Measurements from ENCODE around the gene JUN. TPM values are rescaled to one million over a fixed set of nuclear protein-coding genes. Genes with fewer than 3 reads are reported as not detected.

Gene JUN
- polyA plus RNA-seq: 31.2 to 83.1 TPM (median 70.1 TPM) in 3 replicates
- 322 TPM for polyA plus RNA-seq (2011; ENCODE audit: low read depth)
- polyA plus RNA-seq (2011; cell fraction: cytosol; rRNA removed): 20.0 and 37.1 TPM in 2 replicates
- 170 and 226 TPM in 2 replicates for polyA plus RNA-seq (2011; cell fraction: nucleus; rRNA removed)
- 43.2 and 179 TPM in 2 replicates for polyA plus RNA-seq (2012; ENCODE audit: low replicate concordance)
- polyA minus RNA-seq: 28.4 to 46.4 TPM (median 36.4 TPM) in 3 replicates
- 76.4 TPM for polyA minus RNA-seq (2011; cell fraction: cytosol; rRNA and poly(A)+ RNA removed)
- polyA minus RNA-seq (2011; cell fraction: nucleus; rRNA and poly(A)+ RNA removed): 198 and 206 TPM in 2 replicates

DNA sequence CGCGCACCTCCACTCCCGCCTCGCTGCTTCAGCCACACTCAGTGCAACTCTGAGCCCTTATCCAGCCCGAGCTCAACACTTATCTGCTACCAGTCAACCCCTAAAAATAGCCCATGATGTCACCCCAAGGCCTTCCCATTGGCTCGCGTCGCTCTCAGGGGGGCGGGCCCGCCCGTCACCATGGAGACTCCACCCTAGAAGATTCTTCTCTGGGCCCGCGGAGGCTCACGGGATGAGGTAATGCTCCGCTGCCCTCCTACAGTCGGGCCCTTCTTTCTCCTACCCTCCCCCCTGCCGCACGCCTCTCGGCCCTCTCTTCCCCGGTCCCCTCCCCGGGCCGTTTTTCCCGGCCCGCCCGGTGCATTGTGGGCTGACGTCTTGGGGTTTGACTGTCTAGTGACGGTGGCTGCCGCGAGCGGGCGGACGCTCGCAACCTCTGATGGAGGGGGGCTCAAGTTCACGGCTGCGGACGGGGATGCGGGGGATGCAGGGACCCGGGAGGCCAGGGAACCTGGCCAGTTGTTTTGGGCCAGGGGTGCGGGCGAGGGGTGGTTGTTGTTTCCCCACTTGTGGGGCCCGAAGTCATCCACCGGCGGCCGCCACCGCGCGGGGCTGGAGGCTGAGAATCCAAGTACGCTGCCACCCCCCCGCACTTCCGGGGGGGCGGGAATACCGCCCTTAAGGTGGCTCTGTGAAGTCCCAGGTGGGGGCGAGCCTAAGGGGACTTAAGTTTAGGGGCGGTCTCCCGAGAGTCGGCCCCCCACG lies at the start of gene JUN:
Gene JUN (minus strand): TSS at position 55 of the 765 bp plus-strand sequence. CDS start 977 bp downstream, outside the sequence.
- peaks cover 31% of the 10 kb centered on the region for H3K79me2 ChIP-seq (ENCODE audit: control insufficient read depth, insufficient read depth, low read length)
- FAIRE-seq: peak; percentile 52
- H3K36me3 ChIP-seq (ENCODE audit: control insufficient read depth in 2 of 2, extremely low read depth in 1 of 2, insufficient read depth in 2 of 2, low read length in 2 of 2): peaks cover 3 to 7% of the 10 kb centered on the region in 2 experiments
- peaks cover 23% of the 10 kb centered on the region for H3K4me1 ChIP-seq (ENCODE audit: control insufficient read depth, extremely low read depth, insufficient read depth, low read length)
- no peak within 1 kb of the TSS for H2AFZ ChIP-seq (ENCODE audit: control insufficient read depth, low read length)
- peaks cover 2% of the 10 kb centered on the region for H3K9me3 ChIP-seq (ENCODE audit: control insufficient read depth, low read depth, low read length)
- H3K27ac ChIP-seq (ENCODE audit: control insufficient read depth, insufficient read depth, low read length): peak within 1 kb of the TSS; percentile 99
- H3K4me3 ChIP-seq (ENCODE audit: control insufficient read depth in 2 of 3, extremely low read depth in 1 of 3, insufficient read depth in 2 of 3, low read depth in 1 of 3, low read length in 3 of 3): peak within 1 kb of the TSS; percentile 89 to 92 (median 91)
- H3K4me2 ChIP-seq (ENCODE audit: control insufficient read depth, extremely low read depth, insufficient read depth, low read depth, low read length): peak within 1 kb of the TSS; percentile 96
- no peaks in the 10 kb centered on the region for H3K9me1 ChIP-seq (ENCODE audit: control insufficient read depth, extremely low read depth, insufficient read depth, low read length)
- H3K27me3 ChIP-seq (ENCODE audit: control insufficient read depth, extremely low read depth, insufficient read depth, low read length): no peaks in the 10 kb centered on the region
- dilution Hi-C loops (cut with MboI; ENCODE audit: extremely low pct_ligation_motif_present, low sequenced_read_pairs): no loop called here
- peak within 1 kb of the TSS; percentile 100 for H3K9ac ChIP-seq (ENCODE audit: control insufficient read depth, extremely low read depth, insufficient read depth, low read length)
- peaks cover 17% of the 10 kb centered on the region for H4K20me1 ChIP-seq (ENCODE audit: control insufficient read depth, extremely low read depth, insufficient read depth, low read length)
- peak; percentile 97 for DNase-seq (ENCODE audit: low read depth, low spot score)
- TF ChIP-seq, protein P1, sequence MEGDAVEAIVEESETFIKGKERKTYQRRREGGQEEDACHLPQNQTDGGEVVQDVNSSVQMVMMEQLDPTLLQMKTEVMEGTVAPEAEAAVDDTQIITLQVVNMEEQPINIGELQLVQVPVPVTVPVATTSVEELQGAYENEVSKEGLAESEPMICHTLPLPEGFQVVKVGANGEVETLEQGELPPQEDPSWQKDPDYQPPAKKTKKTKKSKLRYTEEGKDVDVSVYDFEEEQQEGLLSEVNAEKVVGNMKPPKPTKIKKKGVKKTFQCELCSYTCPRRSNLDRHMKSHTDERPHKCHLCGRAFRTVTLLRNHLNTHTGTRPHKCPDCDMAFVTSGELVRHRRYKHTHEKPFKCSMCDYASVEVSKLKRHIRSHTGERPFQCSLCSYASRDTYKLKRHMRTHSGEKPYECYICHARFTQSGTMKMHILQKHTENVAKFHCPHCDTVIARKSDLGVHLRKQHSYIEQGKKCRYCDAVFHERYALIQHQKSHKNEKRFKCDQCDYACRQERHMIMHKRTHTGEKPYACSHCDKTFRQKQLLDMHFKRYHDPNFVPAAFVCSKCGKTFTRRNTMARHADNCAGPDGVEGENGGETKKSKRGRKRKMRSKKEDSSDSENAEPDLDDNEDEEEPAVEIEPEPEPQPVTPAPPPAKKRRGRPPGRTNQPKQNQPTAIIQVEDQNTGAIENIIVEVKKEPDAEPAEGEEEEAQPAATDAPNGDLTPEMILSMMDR (optimal IDR thresholded peaks at IDR 0.05 in 1 of 3, IDR thresholded peaks at IDR 0.05 in 1 of 3, conservative IDR thresholded peaks at IDR 0.05 in 1 of 3; ENCODE audit: extremely low read depth in 1 of 3, insufficient read depth in 2 of 3, low read length in 3 of 3): peak in 2 of 3 experiments; percentile 2 to 9
- no peak for TF ChIP-seq EZH2 (IDR thresholded peaks at IDR 0.05; ENCODE audit: low read length)

DNA sequence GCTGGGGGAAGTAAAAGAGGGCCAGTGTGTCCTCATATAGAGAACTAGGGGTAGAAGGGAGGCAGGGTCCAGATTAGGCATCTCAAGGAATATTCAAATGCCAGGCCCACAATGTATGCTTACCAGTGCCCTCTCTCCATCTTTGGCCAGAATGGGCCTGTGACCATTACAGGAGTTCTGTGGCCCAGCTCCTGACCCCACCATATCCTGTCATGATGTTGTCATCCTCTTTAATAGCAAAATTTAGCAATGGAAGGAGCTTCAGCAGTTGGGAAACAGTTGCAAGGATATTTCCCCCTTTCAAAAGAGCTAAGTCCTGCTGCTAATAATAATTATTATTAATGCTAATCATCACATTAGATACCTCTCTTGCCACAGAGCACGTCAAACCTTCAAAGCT lies 49.3 kb upstream of the JUN start:
- H3K9me1 ChIP-seq (ENCODE audit: control insufficient read depth, extremely low read depth, insufficient read depth, low read length): no peaks in the 10 kb centered on the region
- no peak for FAIRE-seq
- peaks cover 2% of the 10 kb centered on the region for H3K9me3 ChIP-seq (ENCODE audit: control insufficient read depth, low read depth, low read length)

More for the DNA sequence above, 49.3 kb upstream of the JUN start:
- Histone ChIP-seq H3K79me2 (ENCODE audit: control insufficient read depth, insufficient read depth, low read length) (no peaks in the 10 kb centered on the region), H4K20me1 (ENCODE audit: control insufficient read depth, extremely low read depth, insufficient read depth, low read length) (no peaks in the 10 kb centered on the region), H3K4me2 (ENCODE audit: control insufficient read depth, extremely low read depth, insufficient read depth, low read depth, low read length) (no peak overlapping the region), H3K27me3 (ENCODE audit: control insufficient read depth, extremely low read depth, insufficient read depth, low read length) (no peaks in the 10 kb centered on the region), H3K27ac (ENCODE audit: control insufficient read depth, insufficient read depth, low read length) (no peak overlapping the region), H2AFZ (ENCODE audit: control insufficient read depth, low read length) (no peak overlapping the region), H3K36me3 (ENCODE audit: control insufficient read depth in 2 of 2, extremely low read depth in 1 of 2, insufficient read depth in 2 of 2, low read length in 2 of 2) (no peaks in the 10 kb centered on the region), H3K4me1 (ENCODE audit: control insufficient read depth, extremely low read depth, insufficient read depth, low read length) (peaks cover 8% of the 10 kb centered on the region), H3K4me3 (ENCODE audit: control insufficient read depth in 2 of 3, extremely low read depth in 1 of 3, insufficient read depth in 2 of 3, low read depth in 1 of 3, low read length in 3 of 3) (no peak overlapping the region), H3K9ac (ENCODE audit: control insufficient read depth, extremely low read depth, insufficient read depth, low read length) (no peak overlapping the region)
- DNase-seq (ENCODE audit: low read depth, low spot score): no peak
- dilution Hi-C loops (cut with MboI; ENCODE audit: extremely low pct_ligation_motif_present, low sequenced_read_pairs): no loop called here
- no peak for TF ChIP-seq EZH2 (IDR thresholded peaks at IDR 0.05; ENCODE audit: low read length)
- TF ChIP-seq, protein P1 (optimal IDR thresholded peaks at IDR 0.05 in 1 of 3, IDR thresholded peaks at IDR 0.05 in 1 of 3, conservative IDR thresholded peaks at IDR 0.05 in 1 of 3; ENCODE audit: extremely low read depth in 1 of 3, insufficient read depth in 2 of 3, low read length in 3 of 3): no peak
